ENCODE results near the gene SNX9. TPM values are rescaled to one million over a fixed set of nuclear protein-coding genes. Genes with fewer than 3 reads are reported as not detected.
"Not testable (repeated sequence)": the region's sequence is repeated elsewhere in the genome, so short reads cannot be mapped to it uniquely, and the experiment has no call there.

SNX9 gene
- total RNA-seq, 2 donors from 2014 or later = 19.8 to 24.1 TPM

DNA sequence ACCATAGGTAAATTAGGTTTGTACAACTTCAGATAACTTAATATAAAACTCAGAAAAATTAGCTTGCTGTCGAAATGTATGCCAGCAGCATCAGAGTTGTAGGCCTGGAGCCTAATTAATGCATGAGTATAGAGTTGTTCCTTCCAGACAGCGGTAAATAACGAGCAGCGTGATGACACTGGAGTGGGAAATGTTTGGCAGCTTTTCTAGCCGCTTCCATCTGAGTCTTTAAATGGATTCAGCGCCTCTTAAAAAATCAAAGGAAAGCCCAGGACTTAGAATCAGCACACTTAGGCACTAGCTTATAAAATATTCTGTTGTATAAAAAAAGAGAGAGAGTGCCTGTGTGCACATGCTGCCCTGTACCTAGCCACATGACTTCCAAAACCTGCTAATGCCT is 114.9 kb downstream of the SNX9 start:
- no peak for ATAC-seq
- Histone ChIP-seq H3K4me1 (peaks cover 10% of the 10 kb centered on the region), H3K27me3 (no peaks in the 10 kb centered on the region), H3K4me3 (no peak overlapping the region), H3K27ac (no peak overlapping the region), H3K36me3 (replicated peaks in 1 of 2; ENCODE audit: insufficient read depth in 1 of 2, low read depth in 2 of 2) (peaks cover 22 to 44% of the 10 kb centered on the region in 2 donors), H3K9me3 (no peaks in the 10 kb centered on the region)
- no peak for DNase-seq
- no peak for TF ChIP-seq POLR2A (IDR thresholded peaks at IDR 0.05)
- TF ChIP-seq, protein P1, sequence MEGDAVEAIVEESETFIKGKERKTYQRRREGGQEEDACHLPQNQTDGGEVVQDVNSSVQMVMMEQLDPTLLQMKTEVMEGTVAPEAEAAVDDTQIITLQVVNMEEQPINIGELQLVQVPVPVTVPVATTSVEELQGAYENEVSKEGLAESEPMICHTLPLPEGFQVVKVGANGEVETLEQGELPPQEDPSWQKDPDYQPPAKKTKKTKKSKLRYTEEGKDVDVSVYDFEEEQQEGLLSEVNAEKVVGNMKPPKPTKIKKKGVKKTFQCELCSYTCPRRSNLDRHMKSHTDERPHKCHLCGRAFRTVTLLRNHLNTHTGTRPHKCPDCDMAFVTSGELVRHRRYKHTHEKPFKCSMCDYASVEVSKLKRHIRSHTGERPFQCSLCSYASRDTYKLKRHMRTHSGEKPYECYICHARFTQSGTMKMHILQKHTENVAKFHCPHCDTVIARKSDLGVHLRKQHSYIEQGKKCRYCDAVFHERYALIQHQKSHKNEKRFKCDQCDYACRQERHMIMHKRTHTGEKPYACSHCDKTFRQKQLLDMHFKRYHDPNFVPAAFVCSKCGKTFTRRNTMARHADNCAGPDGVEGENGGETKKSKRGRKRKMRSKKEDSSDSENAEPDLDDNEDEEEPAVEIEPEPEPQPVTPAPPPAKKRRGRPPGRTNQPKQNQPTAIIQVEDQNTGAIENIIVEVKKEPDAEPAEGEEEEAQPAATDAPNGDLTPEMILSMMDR (IDR thresholded peaks at IDR 0.05) = no peak
- intact Hi-C loops (cut with DNase I) = no loop called here
- WGBS, 2 donors = 94 to 98% methylated on average over 6 of the region's 6 CpGs

DNA sequence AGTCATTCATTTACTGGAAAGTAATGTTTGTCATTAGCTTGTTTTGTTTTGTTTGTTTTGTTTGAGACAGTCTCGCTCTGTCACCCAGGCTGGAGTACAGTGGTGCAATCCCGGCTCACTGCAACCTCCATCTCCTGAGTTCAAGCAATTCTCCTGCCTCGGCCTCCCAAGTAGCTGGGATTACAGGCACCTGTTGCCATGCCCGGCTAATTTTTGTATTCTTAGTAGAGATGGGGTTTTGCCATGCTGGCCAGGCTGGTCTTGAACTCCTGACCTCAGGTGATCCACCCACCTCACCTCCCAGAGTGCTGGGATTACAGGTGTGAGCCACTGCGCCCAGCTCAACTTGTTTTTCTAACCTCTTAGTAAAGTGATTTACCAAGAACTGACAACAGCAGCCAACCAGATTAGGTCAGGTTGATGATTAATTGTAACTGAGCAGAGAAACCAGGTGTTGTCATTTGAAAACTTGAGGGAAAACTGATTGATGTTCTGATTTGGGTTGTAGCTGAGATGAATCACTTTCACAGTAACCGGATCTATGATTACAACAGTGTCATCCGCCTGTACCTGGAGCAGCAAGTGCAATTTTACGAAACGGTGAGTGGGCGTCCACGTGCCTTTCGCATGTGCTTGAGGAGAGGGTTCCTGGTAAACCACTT is 117.5 kb downstream of the SNX9 start:
- H3K36me3 ChIP-seq (replicated peaks in 1 of 2; ENCODE audit: insufficient read depth in 1 of 2, low read depth in 2 of 2) = peaks cover 15 to 37% of the 10 kb centered on the region in 2 donors
- H3K4me3 ChIP-seq; H3K9me3 ChIP-seq; DNase-seq; intact Hi-C loops (cut with DNase I); H3K4me1 ChIP-seq; H3K27me3 ChIP-seq: not testable (repeated sequence)
- peak overlapping the region in 3 of 4 donors; percentile 5 to 28 (median 27) for H3K27ac ChIP-seq
- 75 to 78% methylated on average over 12 of the region's 12 CpGs for WGBS, 2 donors
- ATAC-seq = peak; percentile 70

DNA sequence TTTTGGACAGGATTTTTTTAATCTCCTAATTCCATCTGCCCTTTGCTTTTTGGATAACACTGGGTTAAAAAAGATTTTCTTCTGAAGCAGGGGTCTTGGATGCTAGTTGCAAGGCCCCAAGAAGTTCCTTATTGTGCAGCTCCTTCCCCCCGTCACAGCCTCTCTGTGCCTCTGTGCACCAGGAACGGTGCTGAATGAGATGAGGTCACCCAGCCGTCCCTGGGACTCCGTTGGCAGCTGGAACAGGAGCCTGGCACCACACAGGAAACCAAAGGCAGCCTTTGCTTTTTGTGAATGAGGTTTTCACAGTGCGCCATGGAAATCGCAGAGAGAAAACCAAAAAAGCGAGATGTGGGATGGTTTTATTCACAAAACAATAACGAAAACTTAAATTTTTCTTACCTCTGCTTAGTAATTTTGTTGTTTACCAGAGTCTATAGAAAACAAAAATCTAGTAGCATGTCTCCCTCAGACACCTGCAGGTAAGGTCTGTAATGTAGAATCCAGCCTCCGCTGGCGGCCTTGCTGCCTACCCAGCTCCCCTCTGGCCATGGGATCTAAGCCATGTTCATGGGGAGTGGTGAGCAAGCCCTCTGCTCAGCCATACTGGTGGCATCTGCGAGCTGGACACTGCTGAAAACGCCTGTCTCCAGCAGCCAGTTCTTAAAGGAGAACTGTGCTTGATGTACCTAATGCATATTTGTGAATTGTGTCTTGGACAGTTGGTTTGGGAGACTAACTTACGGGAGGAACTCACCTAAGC is 118.2 kb downstream of the SNX9 start:
- DNase-seq (no peak), ATAC-seq (peak; percentile 66)
- intact Hi-C loops (cut with DNase I) = no loop called here
- TF ChIP-seq POLR2A (IDR thresholded peaks at IDR 0.05) = no peak
- TF ChIP-seq, protein P1 (IDR thresholded peaks at IDR 0.05) = no peak
- H3K27me3 ChIP-seq = no peaks in the 10 kb centered on the region
- 81 to 85% methylated on average over 13 of the region's 13 CpGs for WGBS, 2 donors
- peaks cover 15 to 36% of the 10 kb centered on the region in 2 donors for H3K36me3 ChIP-seq (replicated peaks in 1 of 2; ENCODE audit: insufficient read depth in 1 of 2, low read depth in 2 of 2)
- H3K27ac ChIP-seq = peak overlapping the region in 2 of 4 donors; percentile 27 to 28
- peaks cover 10% of the 10 kb centered on the region for H3K4me1 ChIP-seq
- H3K9me3 ChIP-seq = no peaks in the 10 kb centered on the region
- no peak overlapping the region for H3K4me3 ChIP-seq

DNA sequence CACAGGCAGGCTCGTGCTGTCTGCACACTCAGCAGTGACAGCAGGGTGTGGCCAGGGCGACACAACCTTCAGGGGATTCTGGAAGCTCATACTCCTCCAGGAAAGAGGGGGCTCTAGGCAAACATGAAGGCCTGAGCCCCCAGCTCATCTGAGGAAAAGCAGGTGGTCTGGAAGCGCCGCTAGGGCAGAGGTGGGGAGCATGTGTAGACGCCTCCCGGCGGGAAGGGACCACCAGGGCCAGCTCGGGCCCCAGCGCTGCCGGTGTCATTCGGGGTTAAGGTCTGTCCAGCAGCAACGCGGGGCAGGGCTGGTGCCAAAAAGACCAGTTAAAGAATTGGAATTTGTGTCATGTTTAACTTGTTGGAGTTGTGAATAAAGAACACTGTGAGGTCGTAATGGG is 119.3 kb downstream of the SNX9 start:
- no peak overlapping the region for H3K4me3 ChIP-seq
- no peaks in the 10 kb centered on the region for H3K9me3 ChIP-seq
- peaks cover 15 to 33% of the 10 kb centered on the region in 2 donors for H3K36me3 ChIP-seq (replicated peaks in 1 of 2; ENCODE audit: insufficient read depth in 1 of 2, low read depth in 2 of 2)
- H3K4me1 ChIP-seq = peaks cover 10% of the 10 kb centered on the region
- WGBS, 2 donors = 91 to 94% methylated on average over 13 of the region's 14 CpGs
- TF ChIP-seq, protein P1 (IDR thresholded peaks at IDR 0.05) = no peak
- TF ChIP-seq POLR2A (IDR thresholded peaks at IDR 0.05) = no peak
- H3K27ac ChIP-seq = no peak overlapping the region
- intact Hi-C loops (cut with DNase I) = no loop called here
- DNase-seq (no peak), ATAC-seq (no peak)
- no peaks in the 10 kb centered on the region for H3K27me3 ChIP-seq

DNA sequence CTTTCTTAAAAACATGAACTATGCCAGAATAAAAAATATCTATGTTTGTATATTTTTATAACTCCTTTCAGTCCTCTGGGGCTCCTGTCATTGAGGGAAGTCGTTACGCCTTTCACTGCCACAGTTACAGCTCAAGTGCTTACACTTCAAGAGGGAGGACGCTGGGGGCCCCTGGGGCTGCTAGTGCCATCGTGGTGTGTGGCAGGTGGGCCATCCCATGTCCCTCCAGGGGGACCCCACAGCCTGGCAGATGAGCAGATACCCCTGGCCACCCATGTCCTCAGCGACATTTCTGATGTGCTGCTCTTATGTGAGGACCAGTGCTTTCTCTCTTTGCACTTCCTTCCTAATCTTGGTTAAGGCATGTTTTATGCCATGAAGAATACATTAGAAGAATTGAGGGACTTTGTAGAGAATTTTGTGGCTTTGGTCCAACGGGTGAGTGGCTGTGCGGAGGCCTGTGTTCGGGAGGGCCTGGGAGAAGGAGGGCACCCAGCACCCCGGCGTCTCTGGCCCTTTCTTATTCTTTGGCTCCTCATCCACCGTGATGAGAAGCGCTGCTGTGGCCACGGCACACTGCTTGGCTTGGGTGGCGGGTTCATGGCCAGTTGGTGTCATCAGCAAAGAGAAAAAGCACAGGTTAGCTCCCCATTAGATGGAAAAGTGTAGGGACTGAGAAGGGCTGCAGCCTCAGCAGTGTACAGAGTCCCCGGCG is 120.4 kb downstream of the SNX9 start:
- Histone ChIP-seq H3K27ac (no peak overlapping the region), H3K4me1 (peaks cover 10% of the 10 kb centered on the region), H3K4me3 (no peak overlapping the region), H3K27me3 (no peaks in the 10 kb centered on the region), H3K36me3 (replicated peaks in 1 of 2; ENCODE audit: insufficient read depth in 1 of 2, low read depth in 2 of 2) (peaks cover 15 to 33% of the 10 kb centered on the region in 2 donors), H3K9me3 (no peaks in the 10 kb centered on the region)
- TF ChIP-seq, protein P1 (IDR thresholded peaks at IDR 0.05) = no peak
- no peak for TF ChIP-seq POLR2A (IDR thresholded peaks at IDR 0.05)
- WGBS, 2 donors = 93 to 95% methylated on average over 16 of the region's 16 CpGs
- ATAC-seq = no peak
- DNase-seq = no peak
- intact Hi-C loops (cut with DNase I) = no loop called here

Measured in body of pancreas (tissue), 4 donors.